ENCODE measurements around the gene SYNDIG1L. TPM values are rescaled to one million over a fixed set of nuclear protein-coding genes. Genes with fewer than 3 reads are reported as not detected.

Gene SYNDIG1L
- total and polyA plus RNA-seq, 9 of the 15 experiments (the other 6 are each of a cell fraction or from before 2014, with no cell fraction given), result not detected

DNA sequence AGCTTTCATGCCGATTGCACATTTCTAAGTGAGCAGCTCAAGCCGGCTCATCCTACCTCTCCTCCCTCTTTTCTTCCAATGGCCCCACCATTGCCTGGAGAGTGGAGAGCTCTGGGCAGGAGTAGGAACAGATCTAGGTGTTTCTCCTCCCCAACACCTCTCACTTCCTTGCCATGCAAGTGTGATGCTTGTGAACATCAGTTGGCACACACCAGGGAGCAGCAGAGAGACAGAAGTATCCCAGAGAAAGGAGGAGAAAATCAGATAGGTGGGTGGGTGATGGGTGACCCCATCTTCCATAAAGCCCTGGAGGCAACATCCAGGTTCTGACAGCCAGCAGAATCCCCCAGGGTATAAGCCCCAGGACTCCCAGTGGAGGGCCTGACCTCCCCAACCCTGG is 39.3 kb upstream of the SYNDIG1L start:
- intact Hi-C loops (cut with micrococcal nuclease), result no loop called here
- ChIA-PET POLR2A (interaction anchor here (0.7 kb wide), 1 partner anchor 28 kb away, joined by 5 read pairs; the partner anchor contains the start of genes ISCA2 and NPC2), CTCF (ENCODE audit: low intra/inter-chr PET ratio) (no interaction called here)
- H3K79me2 ChIP-seq (ENCODE audit: control insufficient read depth, insufficient read depth, low read length), result no peaks in the 10 kb centered on the region
- H2AFZ ChIP-seq (ENCODE audit: low read depth, low read length), result no peak overlapping the region
- no peak for DNase-seq (ENCODE audit: extremely low read depth in 1 of 4, low spot score in 3 of 4)
- no peak for TF ChIP-seq TARDBP (IDR thresholded peaks at IDR 0.05)
- no peak for TF ChIP-seq CC2D1A (IDR thresholded peaks at IDR 0.05)
- no peak for TF ChIP-seq KDM5B (IDR thresholded peaks at IDR 0.05; ENCODE audit: insufficient replicate concordance, low read depth, low read length)
- TF ChIP-seq BCLAF1 (IDR thresholded peaks at IDR 0.05; ENCODE audit: borderline replicate concordance in 1 of 2, control insufficient read depth in 1 of 2, low read depth in 2 of 2, low read length in 1 of 2), result no peak
- in situ Hi-C loops (cut with MboI), result no loop called here
- H3K9ac ChIP-seq (ENCODE audit: insufficient read depth in 1 of 2, low read depth in 2 of 2, low read length in 2 of 2), result no peak overlapping the region
- no peak overlapping the region for H3K4me2 ChIP-seq (ENCODE audit: insufficient read depth, low read length)
- no peak overlapping the region for H3K4me3 ChIP-seq
- no peak overlapping the region for H3K27ac ChIP-seq (ENCODE audit: extremely low read depth, low read depth, low read length)
- H3K27me3 ChIP-seq (ENCODE audit: control insufficient read depth in 2 of 2, insufficient read depth in 2 of 2, low read length in 2 of 2), result peaks cover 2 to 45% of the 10 kb centered on the region in 2 experiments; a peak in 3 of 5 replicates
- H3K9me1 ChIP-seq (ENCODE audit: control insufficient read depth, insufficient read depth, low read length), result no peaks in the 10 kb centered on the region
- no TSS peak for BruUV-seq (replicated peaks)
- ATAC-seq, result no peak
- H4K20me1 ChIP-seq (replicated peaks; ENCODE audit: control insufficient read depth, insufficient read depth, low read length), result no peaks in the 10 kb centered on the region; the same call in 1 of the 2 replicates
- no peaks in the 10 kb centered on the region for H3K4me1 ChIP-seq (replicated peaks in 1 of 2; ENCODE audit: control insufficient read depth in 2 of 2, insufficient read depth in 2 of 2, low read length in 2 of 2)
- 0% methylated on average over 2 of the region's 2 CpGs for WGBS (ENCODE audit: insufficient coverage, low coverage, missing lambda C conversion rate)
- H3K9me3 ChIP-seq (replicated peaks; ENCODE audit: control insufficient read depth, insufficient read depth, low read depth, low read length), result no peaks in the 10 kb centered on the region
- no peaks in the 10 kb centered on the region for H3K36me3 ChIP-seq (ENCODE audit: control insufficient read depth, insufficient read depth, low read length)
- no peak for FAIRE-seq

All from K562 (cell line).